ENCODE measurements around the gene STOML1.

The STOML1 gene

GRCh38 chr15:73950831-73951561 is 41.1 kb downstream of the STOML1 start:
- no peak for DNase-seq (ENCODE audit: low read depth)
- no peak overlapping the region for H3K4me3 ChIP-seq (ENCODE audit: low read depth, low read length)
- TF ChIP-seq, protein P1, sequence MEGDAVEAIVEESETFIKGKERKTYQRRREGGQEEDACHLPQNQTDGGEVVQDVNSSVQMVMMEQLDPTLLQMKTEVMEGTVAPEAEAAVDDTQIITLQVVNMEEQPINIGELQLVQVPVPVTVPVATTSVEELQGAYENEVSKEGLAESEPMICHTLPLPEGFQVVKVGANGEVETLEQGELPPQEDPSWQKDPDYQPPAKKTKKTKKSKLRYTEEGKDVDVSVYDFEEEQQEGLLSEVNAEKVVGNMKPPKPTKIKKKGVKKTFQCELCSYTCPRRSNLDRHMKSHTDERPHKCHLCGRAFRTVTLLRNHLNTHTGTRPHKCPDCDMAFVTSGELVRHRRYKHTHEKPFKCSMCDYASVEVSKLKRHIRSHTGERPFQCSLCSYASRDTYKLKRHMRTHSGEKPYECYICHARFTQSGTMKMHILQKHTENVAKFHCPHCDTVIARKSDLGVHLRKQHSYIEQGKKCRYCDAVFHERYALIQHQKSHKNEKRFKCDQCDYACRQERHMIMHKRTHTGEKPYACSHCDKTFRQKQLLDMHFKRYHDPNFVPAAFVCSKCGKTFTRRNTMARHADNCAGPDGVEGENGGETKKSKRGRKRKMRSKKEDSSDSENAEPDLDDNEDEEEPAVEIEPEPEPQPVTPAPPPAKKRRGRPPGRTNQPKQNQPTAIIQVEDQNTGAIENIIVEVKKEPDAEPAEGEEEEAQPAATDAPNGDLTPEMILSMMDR (IDR thresholded peaks at IDR 0.05; ENCODE audit: control insufficient read depth, extremely low read depth, insufficient read depth) = peak; percentile 50

DNA sequence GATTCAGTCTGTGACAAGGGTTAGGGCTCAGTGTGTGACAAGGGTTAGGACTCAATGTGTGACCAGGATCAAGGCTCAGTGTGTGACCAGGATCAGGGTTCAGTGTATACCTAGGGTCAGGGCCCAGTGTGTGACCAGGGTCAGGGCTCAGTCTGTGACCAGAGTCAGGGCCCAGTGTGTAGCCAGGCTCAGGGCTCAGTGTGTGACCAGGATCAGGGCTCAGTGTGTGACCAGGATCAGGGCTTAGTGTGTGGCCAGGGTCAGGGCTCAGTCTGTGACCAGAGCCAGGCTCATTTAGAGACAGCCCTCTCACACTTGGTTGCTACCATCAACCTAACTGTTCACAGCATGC is 41.6 kb downstream of the STOML1 start:
- no peak overlapping the region for H3K4me3 ChIP-seq (ENCODE audit: low read depth, low read length)
- DNase-seq (ENCODE audit: low read depth) = no peak
- TF ChIP-seq, protein P1 (IDR thresholded peaks at IDR 0.05; ENCODE audit: control insufficient read depth, extremely low read depth, insufficient read depth) = no peak

DNA sequence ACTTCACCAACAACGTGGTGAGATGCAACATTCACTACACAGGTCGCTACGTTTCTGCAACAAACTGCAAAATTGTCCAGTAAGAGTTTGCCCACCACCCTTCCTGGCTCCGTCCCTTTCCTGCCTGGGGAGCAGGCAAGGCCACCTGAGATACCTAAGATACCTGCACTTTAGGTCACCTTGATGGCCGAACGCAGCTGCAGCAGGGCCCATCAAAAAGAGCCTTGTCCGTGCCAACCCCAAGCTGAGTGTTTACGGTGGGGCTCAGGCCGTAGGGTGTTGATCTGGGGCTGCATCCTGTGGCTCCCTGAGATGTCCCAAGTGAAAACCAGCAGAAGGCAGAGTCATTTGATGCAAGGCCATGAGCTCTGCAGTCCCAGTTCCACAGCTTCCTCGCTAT is 42.6 kb downstream of the STOML1 start:
- no peak overlapping the region for H3K4me3 ChIP-seq (ENCODE audit: low read depth, low read length)
- TF ChIP-seq, protein P1 (IDR thresholded peaks at IDR 0.05; ENCODE audit: control insufficient read depth, extremely low read depth, insufficient read depth) = no peak
- no peak for DNase-seq (ENCODE audit: low read depth)

DNA sequence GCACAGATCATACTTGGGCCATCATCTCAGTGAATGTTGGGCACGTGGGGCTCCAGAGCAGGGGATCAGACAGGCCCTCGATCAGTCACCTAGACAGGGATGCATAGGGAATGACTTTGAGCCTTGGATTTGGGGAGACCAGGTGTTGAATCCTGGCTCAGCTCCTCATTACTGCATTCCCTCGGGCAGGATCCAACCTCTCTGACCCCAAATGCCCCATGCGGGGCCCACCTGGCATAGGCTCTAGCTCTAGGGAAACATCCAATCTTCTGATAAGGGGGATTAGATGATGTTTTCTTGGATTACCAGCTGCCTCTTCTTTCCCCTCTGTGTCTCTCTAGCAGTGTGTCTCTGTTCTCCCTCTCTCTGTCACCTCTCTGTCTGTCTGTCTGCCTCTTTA is 43.1 kb downstream of the STOML1 start:
- TF ChIP-seq, protein P1 (IDR thresholded peaks at IDR 0.05; ENCODE audit: control insufficient read depth, extremely low read depth, insufficient read depth) = no peak
- DNase-seq (ENCODE audit: low read depth) = no peak
- no peak overlapping the region for H3K4me3 ChIP-seq (ENCODE audit: low read depth, low read length)

GRCh38 chr15:73948396-73948795 is 43.7 kb downstream of the STOML1 start:
- no peak for DNase-seq (ENCODE audit: low read depth)
- H3K4me3 ChIP-seq (ENCODE audit: low read depth, low read length) = no peak overlapping the region
- TF ChIP-seq, protein P1 (IDR thresholded peaks at IDR 0.05; ENCODE audit: control insufficient read depth, extremely low read depth, insufficient read depth) = no peak

- no peak for DNase-seq (ENCODE audit: low read depth)
- H3K4me3 ChIP-seq (ENCODE audit: low read depth, low read length) = no peak overlapping the region
- TF ChIP-seq, protein P1 (IDR thresholded peaks at IDR 0.05; ENCODE audit: control insufficient read depth, extremely low read depth, insufficient read depth) = no peak
Observed at GRCh38 chr15:73947651-73948050, 44.4 kb downstream of the STOML1 start.

- TF ChIP-seq, protein P1 (IDR thresholded peaks at IDR 0.05; ENCODE audit: control insufficient read depth, extremely low read depth, insufficient read depth) = no peak
- DNase-seq (ENCODE audit: low read depth) = no peak
- H3K4me3 ChIP-seq (ENCODE audit: low read depth, low read length) = no peak overlapping the region
Observed at GRCh38 chr15:73946795-73947370, 45.2 kb downstream of the STOML1 start.
